ENCODE results near the gene PLEKHG3.

DNA sequence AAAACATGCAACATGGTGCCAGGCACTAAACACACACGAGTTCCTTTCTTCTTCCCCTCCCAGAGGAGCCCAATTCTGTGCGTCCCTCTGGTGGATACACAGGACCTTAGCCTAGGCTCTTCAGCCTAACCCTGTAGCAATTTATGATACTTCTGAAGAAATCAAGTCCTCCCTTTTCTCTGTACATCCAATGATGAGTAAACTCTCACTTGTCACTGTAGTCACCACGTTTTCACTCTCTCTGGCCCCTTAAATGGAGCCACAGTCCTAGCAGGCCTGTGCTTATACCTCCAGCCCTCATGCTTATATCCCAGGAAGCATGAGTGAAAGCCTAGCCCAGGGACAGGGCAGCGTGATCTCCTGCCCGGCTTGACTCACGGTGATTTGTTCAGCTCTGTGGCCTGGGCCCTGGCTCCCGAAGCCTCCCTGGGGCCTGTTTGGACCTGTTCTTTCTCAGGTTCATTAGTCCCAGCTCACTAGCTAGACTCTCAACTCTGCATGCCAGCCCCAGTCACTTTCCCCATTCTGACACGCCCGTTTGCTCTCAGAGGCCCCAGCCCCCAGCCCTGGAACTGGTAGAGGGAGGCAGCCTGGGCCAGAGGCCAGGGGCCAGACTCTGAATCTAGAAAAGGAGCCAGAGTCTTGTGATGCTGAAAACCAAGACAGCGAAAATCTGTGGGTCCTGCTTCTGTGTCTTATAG, 24.1 kb upstream of the PLEKHG3 start:
- TF ChIP-seq CTCF (conservative IDR thresholded peaks at IDR 0.05 in 1 of 2, IDR thresholded peaks at IDR 0.05 in 1 of 2; ENCODE audit: extremely low read depth in 1 of 2, insufficient read depth in 1 of 2, low read depth in 1 of 2, low read length in 2 of 2) (peak in 1 of 2 donors; percentile 32), EZH2 (IDR thresholded peaks at IDR 0.05; ENCODE audit: borderline replicate concordance, low read length) (no peak)
